HepG2 (cell line): Measurements from ENCODE around the gene TUBA4A. TPM values are rescaled to one million over a fixed set of nuclear protein-coding genes. Genes with fewer than 3 reads are reported as not detected.
A peak's percentile ranks its signal among the peaks of the same experiment; 100 is the strongest.

ENCODE experiments used
- ARID4A ChIP-seq: sonication (generic); formaldehyde crosslinking; IDR thresholded peaks from 2 replicates; pipeline ENCODE4 v1.5.0; 2020; ENCODE audit warnings: mild to moderate bottlenecking, missing genetic modification reagents, borderline replicate concordance
- MTA1 ChIP-seq: sonication (generic); formaldehyde crosslinking; IDR thresholded peaks from 2 replicates; pipeline ENCODE4 v1.4.0; 2020; ENCODE audit warnings: missing genetic modification reagents, mild to moderate bottlenecking, borderline replicate concordance
- NFKB2 ChIP-seq: sonication (generic); formaldehyde crosslinking; IDR thresholded peaks from 2 replicates; pipeline ENCODE4 v1.4.0; 2020; ENCODE audit warnings: missing genetic modification reagents, borderline replicate concordance
- SMC3 ChIP-seq: IDR thresholded peaks from 2 replicates; pipeline ENCODE4 v1.6.1; 2011; ENCODE audit warnings: low read length, improper control_type of control experiment
- SP1 ChIP-seq, 2 experiments: fragments of 450-650 bp in 1 of 2; sonication (generic) in 1 of 2; formaldehyde crosslinking in 1 of 2; IDR thresholded peaks; 2 replicates each; pipeline versions ENCODE4 v1.4.0 to v1.6.1; 2016 to 2020; ENCODE audit warnings: missing genetic modification reagents in 1 of 2
- ZNF318 ChIP-seq: sonication (generic); formaldehyde crosslinking; IDR thresholded peaks from 2 replicates; pipeline ENCODE4 v1.4.0; 2020; ENCODE audit warnings: mild to moderate bottlenecking, missing genetic modification reagents
- ZNF333 ChIP-seq: sonication (generic); formaldehyde crosslinking; IDR thresholded peaks from 2 replicates; pipeline ENCODE4 v1.4.0; 2020; ENCODE audit warnings: mild to moderate bottlenecking, missing genetic modification reagents, borderline replicate concordance
- ZNF441 ChIP-seq: sonication (generic); formaldehyde crosslinking; IDR thresholded peaks from 2 replicates; pipeline ENCODE4 v1.7.0; 2021; ENCODE audit warnings: missing genetic modification reagents, borderline replicate concordance
- ZNF639 ChIP-seq: conservative IDR thresholded peaks from 2 replicates; pipeline ENCODE4 v1.6.1; 2018; ENCODE audit warnings: missing genetic modification reagents
- polyA plus RNA-seq, 8 experiments: library from polyadenylated mRNA; depleted of rRNA in 3 of 8; stranded (reverse) in 7 of 8; unstranded in 1 of 8; fragments of >200 nt; fragmentation: Illumina TruSeq in 4 of 8; extraction: Trizol in 4 of 8; gene quantifications; 2 replicates each; pipeline versions ENCODE4 v1.2.1 to v1.2.3, GENCODE V29; 2011 to 2016; ENCODE audit warnings: low read depth in 4 of 8, missing spikeins in 1 of 8, mixed read lengths in 1 of 8; ENCODE audit not compliant: insufficient read depth in 1 of 8
- total RNA-seq, 5 experiments: library from RNA; depleted of rRNA; stranded (reverse); fragments of >200 nt; fragmentation: Illumina TruSeq; extraction: Trizol; gene quantifications; 2 replicates each; pipeline ENCODE4 v1.2.3, GENCODE V29; 2016; ENCODE audit warnings: low read depth in 1 of 5

TUBA4A gene
- total and polyA plus RNA-seq, 2 of the 13 experiments (the other 11 are each of a cell fraction or from before 2014, with no cell fraction given): 1.3 to 12.7 TPM

DNA sequence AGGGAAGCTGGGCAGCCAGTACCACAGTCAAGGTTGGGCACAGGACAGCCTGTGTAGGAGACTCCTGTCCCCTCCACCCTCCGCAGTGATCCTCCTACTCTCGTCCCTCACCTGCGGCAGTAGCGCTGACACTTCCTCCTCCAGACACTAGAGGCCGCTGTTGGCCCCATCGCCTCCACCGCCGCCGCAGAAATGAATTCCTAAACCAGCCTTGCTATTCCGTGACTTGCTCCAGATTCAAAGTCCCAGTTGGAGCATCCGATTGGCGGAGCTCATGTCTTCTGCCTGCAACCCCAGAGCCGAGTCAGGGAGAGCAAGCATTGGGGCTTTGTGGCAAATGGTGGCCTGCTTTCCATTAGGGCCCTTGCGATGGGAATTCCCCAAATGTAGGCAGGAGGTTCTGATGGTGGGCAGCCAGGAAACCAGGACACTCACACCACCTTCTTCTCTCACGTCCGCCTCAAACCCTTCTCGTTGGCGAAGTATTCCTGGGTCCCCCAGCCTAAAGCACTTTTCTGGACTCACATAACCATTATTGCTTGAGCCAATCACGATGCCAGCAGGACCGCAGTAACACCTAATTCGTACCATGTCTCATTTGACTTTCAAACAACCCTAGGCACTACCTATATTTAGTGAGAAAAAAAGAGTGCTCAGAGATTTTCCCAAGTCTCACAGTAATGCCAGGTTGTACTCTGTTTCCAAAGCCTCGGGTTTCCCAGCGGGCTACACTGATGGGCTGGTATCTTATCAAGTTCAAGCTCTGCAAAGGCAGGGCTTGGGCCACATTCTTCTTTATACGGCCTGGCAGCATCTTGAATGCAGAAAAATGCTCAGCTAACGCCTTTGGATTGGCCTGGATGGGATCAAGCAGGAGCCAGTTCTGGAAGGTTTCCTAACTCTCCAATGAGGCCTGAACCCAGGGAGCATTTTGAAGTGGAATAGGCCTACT, 24.3 kb upstream of the TUBA4A start (continued):
- TF ChIP-seq ZNF639 (CRISPR knock-in tag): no peak
- TF ChIP-seq ZNF441 (CRISPR knock-in tag): peak; percentile 74; the same call in 1 of the 2 replicates
- TF ChIP-seq ZNF333: peak; percentile 79
- 0 out of 2 replicates have a peak, but pooled peaks have one; percentile 41 for TF ChIP-seq MTA1 (CRISPR knock-in tag)
- TF ChIP-seq SMC3: peak; percentile 52
- 0 out of 2 replicates have a peak, but pooled peaks have one; percentile 46 for TF ChIP-seq ZNF318
- peak; percentile 74; the same call in 1 of the 2 replicates for TF ChIP-seq NFKB2 (CRISPR knock-in tag)
- no peak for TF ChIP-seq SP1 (IDR thresholded peaks at IDR 0.05)
- TF ChIP-seq SP1 (CRISPR knock-in tag; IDR thresholded peaks at IDR 0.05): 0 out of 2 replicates have a peak, but pooled peaks have one; percentile 15
- peak; percentile 56; the same call in 1 of the 2 replicates for TF ChIP-seq ARID4A
